GM19467 (cell line): Measurements from ENCODE around the gene CYP2F1.
"Not testable (repeated sequence)": the region's sequence is repeated elsewhere in the genome, so short reads cannot be mapped to it uniquely, and the experiment has no call there.

Experiments used
- ATAC-seq: cut with Tn5 transposase; IDR thresholded peaks from one replicate; pipeline ENCODE4 v1.9.1; 2021; ENCODE audit warnings: mild to moderate bottlenecking, moderate library complexity; ENCODE audit not compliant: unreplicated experiment

Gene CYP2F1, protein sequence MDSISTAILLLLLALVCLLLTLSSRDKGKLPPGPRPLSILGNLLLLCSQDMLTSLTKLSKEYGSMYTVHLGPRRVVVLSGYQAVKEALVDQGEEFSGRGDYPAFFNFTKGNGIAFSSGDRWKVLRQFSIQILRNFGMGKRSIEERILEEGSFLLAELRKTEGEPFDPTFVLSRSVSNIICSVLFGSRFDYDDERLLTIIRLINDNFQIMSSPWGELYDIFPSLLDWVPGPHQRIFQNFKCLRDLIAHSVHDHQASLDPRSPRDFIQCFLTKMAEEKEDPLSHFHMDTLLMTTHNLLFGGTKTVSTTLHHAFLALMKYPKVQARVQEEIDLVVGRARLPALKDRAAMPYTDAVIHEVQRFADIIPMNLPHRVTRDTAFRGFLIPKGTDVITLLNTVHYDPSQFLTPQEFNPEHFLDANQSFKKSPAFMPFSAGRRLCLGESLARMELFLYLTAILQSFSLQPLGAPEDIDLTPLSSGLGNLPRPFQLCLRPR

DNA sequence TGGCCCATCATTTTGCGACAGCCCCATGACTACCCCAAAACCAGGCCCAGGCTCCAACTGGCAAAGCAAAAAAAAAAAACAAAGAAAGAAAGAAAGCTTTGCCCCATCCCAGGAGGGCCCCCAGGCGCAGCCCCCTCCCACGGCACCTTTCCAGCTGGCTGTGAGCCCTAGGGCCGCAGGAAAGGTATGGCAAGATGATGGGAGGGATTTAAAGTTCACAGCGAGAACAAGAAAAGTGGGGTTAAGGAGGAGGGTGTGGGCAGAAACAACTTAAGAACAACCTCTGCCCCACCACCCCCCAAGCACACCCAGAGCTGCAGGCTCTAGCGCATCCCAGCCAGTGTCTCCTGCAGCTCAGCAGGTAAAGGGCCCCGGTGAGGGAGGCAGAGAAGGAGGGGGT lies at the start of gene CYP2F1:
CYP2F1 (plus strand) TSS at position 301 of the 400 bp plus-strand sequence. CDS start 1,757 bp downstream, outside the sequence.
- no peak for ATAC-seq

DNA sequence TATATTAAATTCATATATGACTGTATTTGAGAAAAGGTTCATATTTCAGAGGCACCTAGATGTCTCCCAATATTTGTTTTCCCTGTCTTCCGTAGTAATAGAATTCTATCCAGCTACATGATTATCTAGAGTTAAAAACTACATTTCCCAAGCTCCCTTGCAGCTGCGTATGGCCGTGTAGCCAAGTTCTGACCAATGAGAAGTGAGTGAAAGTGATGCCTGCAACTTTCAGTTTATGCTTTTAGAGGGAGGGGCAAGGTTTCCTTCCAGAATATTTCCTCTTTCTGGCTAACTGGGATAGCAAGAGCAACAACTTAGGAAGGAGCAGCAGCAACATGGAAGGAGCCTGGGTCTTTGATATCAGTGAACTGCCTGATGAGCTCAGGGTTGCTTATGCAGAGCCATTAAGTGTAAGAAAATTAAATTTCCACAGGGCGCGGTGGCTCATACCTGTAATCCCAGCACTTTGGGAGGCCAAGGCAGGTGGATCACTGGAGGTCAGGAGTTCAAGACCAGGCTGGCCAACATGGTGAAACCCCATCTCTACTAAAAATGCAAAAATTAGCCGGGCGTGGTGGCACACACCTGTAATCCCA lies 49.2 kb upstream of the CYP2F1 start:
- ATAC-seq: no peak

DNA sequence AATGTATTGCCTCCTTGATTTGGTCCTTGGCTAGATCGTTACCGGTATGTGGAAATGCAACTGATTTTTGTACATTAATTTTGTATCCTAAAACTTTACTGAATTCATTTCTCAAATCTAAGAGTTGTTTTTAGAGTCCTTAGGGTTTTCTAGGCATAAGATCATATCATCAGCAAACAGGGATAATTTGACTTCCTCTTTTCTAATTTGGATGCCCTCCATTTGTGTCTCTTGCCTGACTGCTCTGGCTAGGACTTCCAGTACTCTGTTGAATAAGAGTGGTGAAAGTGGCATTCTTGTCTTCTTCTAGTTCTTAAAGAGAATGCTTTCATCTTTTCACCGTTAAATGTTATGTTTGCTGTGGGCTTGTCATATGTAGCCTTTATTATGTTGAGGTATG lies 37.9 kb upstream of the CYP2F1 start:
- ATAC-seq: no peak

DNA sequence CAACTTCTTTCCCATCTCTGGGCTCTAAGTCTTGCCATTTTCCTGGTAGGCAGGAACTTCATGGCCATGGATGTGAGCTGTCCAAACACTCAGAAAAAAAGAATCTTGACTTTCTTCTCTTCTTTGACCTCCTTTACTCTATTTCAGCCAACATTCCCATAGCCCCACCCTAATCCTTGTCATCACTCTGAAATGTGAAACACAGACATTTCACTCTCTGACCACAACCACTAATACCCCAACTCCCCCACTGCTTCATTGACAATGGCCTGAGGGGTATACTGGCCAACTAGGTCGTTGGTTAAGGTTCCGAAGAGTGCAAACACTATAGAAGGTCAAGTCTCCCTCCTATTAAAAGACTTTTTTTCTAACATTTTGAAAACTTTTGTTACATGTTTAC lies 30.7 kb upstream of the CYP2F1 start:
- no peak for ATAC-seq

DNA sequence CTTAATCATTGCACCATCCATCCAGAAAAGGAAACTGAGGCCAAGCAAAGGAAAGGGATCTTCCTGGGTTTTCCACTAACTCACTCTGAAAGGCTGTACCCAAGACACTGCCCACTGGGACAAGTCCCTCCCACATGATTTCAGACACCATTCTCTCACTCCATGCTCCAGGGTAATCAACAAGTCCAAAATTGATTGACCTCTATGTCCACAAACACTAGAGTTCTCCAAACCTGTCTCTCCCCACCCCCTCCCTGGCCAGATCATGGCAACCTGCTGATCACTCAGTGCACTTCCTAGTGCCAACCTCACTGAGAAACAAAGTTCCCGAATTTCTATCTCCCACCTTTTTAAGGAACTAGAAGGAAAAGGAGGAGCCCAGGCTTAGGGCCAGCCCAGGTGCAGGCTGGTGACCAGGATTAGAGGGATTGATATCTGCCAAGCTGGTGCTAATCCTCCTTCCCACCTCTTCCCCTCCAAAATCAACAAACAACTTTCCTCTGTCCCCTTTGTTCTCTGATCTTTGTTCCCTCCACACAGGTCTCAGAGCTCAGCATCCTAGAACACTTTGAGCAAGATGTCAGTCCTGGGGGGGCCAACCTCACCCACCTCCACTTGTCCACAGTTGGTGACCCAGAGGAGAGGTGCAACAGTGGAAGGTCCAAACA lies 28.4 kb upstream of the CYP2F1 start:
- ATAC-seq: no peak

DNA sequence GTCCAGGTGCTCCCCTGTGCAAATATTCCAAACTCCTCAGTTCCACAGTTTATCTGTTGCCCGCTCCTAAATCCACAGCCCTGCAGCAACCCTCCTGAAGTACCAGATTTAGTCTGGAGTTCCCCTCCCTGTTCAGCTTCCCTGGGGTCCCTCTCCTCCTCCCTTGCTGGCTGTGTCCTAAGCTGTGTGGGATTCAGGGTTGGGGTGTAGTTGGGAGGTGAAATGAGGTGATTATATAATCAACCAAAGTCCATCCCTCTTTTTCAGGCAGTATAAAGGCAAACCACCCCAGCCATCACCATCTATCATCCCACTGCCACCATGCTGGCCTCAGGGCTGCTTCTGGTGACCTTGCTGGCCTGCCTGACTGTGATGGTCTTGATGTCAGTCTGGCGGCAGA lies 26.1 kb upstream of the CYP2F1 start, which contains the start of gene CYP2A13:
CYP2A13 (plus strand) TSS at position 301 of the 400 bp plus-strand sequence; CDS start at position 322, 21 bp downstream.
- no peak for ATAC-seq

DNA sequence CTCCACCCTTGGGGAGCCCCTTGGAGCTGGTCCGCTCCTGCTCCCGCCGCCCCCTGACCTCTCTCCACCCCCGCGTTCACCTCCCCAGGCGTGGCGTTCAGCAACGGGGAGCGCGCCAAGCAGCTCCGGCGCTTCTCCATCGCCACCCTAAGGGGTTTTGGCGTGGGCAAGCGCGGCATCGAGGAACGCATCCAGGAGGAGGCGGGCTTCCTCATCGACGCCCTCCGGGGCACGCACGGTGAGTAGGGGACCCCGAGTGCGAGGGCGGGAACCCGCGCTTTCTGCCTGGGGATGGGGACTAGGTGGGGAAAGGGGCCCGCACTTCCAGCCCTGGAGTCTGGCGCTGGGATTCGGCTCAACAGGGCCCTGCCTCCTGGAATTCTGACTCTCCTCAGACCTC lies 24.3 kb upstream of the CYP2F1 start:
- no peak for ATAC-seq

DNA sequence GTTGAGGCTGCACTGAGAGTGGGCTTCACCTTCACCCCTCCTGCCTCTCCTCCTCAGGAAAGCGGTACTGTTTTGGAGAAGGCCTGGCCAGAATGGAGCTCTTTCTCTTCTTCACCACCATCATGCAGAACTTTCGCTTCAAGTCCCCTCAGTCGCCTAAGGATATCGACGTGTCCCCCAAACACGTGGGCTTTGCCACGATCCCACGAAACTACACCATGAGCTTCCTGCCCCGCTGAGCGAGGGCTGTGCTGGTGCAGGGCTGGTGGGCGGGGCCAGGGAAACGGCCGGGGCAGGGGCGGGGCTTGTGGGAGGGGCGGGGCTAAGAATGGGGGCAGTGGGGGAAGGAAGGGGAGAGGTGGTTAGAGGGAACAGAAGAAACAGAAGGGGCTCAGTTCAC lies 18.5 kb upstream of the CYP2F1 start:
- ATAC-seq: no peak

DNA sequence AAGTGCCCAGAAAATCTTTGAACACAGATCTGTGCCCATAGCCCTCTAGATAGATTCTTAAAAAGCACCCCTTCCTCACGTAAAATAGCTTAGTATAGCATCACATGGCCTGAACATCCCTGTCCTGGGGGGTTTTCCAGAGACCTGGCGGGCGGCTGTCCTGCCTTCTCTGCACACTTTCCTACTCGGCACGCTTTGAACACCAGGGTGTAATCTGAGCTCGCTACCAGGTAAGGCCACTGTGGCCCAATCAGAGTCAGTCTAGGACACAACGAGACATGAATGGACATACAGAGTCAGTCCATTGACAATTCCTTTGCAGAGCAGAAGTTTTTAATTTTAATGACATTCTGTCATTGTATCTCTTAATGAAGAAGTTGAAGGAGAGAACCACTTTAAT lies 17.9 kb upstream of the CYP2F1 start:
- ATAC-seq: no peak

DNA sequence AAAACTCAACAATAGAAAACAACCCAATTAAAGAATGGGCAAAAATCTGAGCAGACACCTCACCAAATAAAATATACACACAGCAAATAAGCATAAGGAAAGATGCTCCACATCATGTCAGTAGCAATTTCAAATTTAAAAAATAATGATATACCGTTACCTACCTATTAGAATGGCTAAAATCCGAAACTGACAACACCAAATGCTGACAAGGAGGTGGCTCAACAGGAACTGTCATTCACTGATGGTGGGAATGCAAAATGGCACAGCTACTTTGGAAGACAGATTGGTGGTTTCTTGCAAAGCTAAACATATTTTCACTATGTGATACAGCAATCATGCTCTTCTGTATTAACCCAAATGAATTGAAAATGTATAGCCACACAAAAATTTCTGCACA lies 16.9 kb upstream of the CYP2F1 start:
- ATAC-seq: no peak

DNA sequence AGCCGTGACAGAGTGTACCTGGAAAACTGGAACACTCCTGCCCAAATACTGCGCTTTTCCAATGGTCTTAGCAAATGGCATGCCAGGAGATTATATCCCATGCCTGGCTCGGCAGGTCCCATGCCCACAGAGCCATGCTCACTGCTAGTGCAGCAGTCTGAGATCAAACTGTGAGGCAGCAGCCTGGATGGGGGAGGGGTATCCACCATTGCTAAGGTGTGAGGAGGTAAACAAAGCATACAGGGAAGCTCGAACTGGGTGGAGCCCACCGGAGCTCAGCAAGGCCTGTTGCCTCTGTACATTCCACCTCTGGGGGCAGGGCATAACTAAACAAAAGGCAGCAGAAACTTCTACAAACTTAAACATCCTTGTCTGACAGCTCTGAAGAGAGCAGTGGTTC lies 15.5 kb upstream of the CYP2F1 start:
- no peak for ATAC-seq

DNA sequence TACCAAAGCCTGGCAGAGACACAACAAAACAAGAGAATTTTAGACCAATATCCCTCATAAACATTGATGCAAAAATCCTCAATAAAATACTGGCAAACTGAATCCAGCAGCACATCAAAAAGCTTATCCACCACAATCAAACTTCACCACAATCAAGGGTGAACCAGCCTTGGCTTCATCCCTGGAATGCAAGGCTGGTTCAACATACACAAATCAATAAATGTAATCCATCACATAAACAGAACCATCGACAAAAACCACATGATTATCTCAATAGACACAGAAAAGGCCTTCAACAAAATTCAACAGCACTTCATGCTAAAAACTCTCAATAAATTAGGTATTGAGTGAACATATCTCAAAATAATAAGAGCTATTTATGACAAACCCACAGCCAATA lies 12.0 kb upstream of the CYP2F1 start:
- not testable (repeated sequence) for ATAC-seq

DNA sequence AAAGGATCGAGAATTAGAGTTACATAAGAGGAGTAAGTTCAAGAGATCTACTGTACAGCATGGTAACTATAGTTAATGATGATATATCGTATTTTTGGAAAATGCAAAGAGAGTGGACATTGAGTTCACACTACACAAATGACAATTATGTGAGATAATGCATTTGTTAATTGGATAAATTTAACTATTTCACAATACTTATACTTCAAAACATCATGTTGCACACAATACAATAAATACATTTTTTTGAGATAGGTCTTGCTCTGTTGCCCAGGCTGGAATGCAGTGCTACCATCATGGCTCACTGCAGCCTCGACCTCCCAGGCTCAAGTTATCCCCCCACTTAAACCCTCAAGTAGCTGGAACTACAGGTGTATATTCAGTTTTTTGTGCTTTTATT lies 8.1 kb upstream of the CYP2F1 start:
- ATAC-seq: no peak

DNA sequence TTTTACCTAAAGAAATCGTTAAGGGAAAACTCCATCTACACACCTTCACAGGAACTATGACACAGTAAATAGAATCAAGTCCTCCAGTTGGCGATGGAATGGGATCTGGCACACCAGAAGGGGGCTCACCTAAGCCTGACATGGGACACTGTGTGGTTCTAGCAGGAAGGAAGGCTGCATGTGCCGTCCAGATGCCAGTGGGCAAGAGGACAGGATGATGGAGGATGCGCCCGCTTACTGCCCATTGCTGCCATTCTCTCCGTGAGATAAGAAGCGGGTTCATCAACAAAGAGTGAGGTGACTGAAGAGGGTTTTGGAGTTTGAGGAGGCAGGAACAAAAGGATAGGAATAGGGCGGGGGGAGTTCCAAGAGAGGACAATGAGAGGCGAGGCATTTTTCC lies 2.9 kb upstream of the CYP2F1 start:
- ATAC-seq: no peak

DNA sequence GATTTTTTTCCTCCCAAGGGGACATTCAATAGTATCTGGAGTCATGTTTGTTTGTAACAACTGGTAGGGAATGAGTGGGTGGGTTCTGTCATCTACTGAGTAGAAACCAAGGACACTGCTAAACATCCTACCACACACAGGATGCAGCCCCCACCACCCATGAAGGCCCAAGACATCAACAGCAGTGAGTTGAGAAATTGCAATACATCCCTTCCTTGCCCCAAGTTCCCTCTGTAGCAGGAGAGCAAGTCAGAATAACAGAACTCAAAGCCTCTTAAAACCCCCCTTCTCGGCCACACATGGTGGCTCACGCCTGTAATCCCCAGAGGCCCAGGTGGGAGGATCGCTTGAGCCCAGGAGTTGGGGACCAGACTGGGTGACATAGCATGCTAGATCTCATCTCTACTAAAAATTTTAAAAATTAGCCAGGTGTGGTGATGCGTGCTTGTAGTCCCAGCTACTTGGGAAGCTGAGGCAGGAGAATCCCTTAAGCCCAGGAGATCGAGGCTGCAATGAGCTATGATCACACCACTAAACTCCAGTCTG lies 2.4 kb upstream of the CYP2F1 start:
- ATAC-seq: no peak

DNA sequence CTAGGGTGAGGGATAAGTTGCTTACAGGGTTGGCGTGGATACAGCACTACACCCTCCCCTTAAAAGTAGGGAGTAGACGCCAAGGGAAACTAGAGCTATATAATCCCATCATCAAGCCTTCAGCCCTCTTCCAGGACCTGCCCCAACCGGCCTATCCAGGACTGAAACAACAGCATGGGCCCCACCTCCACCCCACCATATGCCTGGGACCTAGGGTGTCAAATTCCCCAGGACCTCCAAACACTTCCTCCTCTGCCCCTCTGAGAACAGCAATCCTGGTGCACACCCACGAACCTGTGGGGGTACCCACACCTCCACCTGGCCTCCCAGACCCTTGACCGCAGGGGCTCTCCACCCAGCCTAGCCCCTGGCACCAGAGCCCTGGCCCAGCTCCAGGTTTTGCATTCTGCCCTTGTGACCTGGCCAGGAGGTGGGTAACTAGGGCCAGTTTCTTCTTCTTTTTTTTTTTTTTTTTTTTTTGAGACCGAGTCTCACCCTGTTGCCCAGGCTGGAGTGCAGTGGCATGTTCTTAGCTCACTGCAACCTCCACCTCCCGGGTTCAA lies 1.4 kb upstream of the CYP2F1 start:
- ATAC-seq: no peak

DNA sequence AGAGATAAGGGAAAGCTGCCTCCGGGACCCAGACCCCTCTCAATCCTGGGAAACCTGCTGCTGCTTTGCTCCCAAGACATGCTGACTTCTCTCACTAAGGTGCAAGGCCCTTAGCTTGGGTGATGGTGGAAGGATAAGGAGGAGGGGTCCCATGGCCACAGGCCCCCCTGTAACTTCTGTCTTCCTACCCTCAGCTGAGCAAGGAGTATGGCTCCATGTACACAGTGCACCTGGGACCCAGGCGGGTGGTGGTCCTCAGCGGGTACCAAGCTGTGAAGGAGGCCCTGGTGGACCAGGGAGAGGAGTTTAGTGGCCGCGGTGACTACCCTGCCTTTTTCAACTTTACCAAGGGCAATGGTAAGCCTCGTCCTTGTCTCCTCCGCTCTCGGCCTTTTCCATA lies 2.0 kb downstream of the CYP2F1 start:
- ATAC-seq: no peak

DNA sequence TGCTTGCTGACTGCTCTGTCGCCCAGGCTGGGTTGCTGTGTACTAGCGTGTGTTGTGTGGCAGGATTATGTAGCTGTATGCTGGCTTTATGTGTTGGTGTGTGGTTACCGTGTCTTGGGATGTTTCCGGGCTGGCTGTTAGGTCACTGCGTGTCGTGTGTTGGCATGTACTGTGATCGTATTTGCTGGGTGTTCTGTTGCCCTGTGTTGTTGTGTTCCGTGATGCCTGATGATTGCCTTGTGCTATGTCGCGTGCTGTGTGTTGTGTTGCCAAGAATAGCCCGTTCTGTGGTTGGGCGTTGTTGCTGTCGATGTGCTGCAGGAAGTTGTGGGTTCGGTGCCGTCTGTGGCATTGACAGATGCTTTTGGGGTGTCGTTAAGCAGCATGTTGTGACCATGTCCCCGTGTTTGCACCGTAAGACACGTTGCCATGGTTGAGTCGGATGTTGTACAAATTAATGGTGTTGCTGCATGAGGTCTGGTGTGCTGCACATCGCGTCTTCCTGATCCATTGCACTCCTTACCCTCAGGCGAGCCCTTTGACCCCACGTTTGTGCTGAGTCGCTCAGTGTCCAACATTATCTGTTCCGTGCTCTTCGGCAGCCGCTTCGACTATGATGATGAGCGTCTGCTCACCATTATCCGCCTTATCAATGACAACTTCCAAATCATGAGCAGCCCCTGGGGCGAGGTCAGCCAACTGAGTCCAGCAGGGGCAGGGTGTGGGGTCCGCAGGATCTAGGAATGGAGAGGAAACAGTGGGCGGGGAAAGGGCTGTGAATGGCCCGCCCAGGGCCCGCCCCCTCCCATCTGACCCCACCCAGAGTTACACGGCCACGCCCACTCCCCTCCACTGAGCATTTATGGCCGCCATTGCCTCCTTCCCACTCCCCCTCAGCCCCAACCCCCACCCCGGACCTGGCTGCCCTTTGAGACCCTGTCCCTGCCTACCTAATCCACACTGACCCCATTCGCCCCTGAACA lies 7.0 kb downstream of the CYP2F1 start:
- ATAC-seq: not testable (repeated sequence)

DNA sequence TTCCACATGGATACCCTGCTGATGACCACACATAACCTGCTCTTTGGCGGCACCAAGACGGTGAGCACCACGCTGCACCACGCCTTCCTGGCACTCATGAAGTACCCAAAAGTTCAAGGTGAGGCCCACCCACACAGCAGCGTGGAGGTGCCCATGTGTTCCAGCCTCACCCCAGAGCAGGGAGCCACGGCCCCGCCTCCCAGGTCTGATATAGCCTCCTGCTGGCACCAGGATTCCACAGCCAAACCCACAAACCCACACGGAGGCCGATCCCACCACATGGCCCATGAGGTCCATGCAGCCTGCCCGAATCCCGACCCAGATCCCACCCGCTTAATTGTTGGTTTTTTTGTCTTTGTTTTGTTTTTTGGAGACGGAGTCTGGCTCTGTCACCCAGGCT lies 8.6 kb downstream of the CYP2F1 start:
- not testable (repeated sequence) for ATAC-seq

DNA sequence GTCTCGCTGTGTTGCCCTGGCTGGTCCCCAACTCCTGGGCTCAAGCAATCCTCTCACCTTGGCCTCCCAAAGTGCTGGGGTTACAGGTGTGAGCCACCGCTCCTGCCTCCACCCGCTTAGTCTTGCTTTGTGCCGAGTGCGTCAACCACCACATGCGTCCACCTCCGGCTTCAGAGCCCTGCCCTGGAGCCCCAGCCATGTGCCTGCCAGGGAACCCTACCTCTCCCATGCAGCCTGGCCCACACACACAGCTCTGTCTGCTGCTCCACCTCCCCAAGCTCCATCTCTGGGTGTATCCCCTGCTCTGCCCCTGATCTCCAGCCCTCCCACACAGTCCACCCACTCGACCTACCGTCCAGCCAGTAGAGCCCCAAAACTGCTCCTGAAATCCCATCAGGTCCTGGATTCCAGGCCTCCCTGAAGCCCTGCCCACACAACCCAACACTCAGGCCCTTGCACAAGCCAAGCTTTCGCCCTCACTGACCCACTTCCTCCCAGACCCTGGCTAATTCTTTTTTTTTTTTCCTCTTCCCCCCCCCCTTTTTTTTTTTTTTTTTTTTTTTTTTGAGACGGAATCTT lies 9.6 kb downstream of the CYP2F1 start:
- ATAC-seq: no peak
